ENCODE results near the gene GMEB1. TPM values are rescaled to one million over a fixed set of nuclear protein-coding genes. Genes with fewer than 3 reads are reported as not detected.

The GMEB1 gene
- total RNA-seq (11.6 TPM), polyA plus RNA-seq (6.5 TPM)
- long read RNA-seq, donor 1, full-length matches to known transcripts: 1 of 1 reads
- long read RNA-seq, donor 1, partial matches to known transcripts: 0 of 1 reads
- long read RNA-seq, donor 1, other reads (novel, unspliced or antisense): 0 of 1 reads
- long read RNA-seq, donor 2, full-length matches to known transcripts: 8 of 8 reads
- long read RNA-seq, donor 2, partial matches to known transcripts: 0 of 8 reads
- long read RNA-seq, donor 2, other reads (novel, unspliced or antisense): 0 of 8 reads
- long read RNA-seq, donor 3, full-length matches to known transcripts: 2 of 2 reads
- long read RNA-seq, donor 3, partial matches to known transcripts: 0 of 2 reads
- long read RNA-seq, donor 3, other reads (novel, unspliced or antisense): 0 of 2 reads
- long read RNA-seq, donor 4, full-length matches to known transcripts: 2 of 2 reads
- long read RNA-seq, donor 4, partial matches to known transcripts: 0 of 2 reads
- long read RNA-seq, donor 4, other reads (novel, unspliced or antisense): 0 of 2 reads
- long read RNA-seq, donor 5, full-length matches to known transcripts: 2 of 2 reads
- long read RNA-seq, donor 5, partial matches to known transcripts: 0 of 2 reads
- long read RNA-seq, donor 5, other reads (novel, unspliced or antisense): 0 of 2 reads
- long read RNA-seq, donor 6, full-length matches to known transcripts: 4 of 4 reads
- long read RNA-seq, donor 6, partial matches to known transcripts: 0 of 4 reads
- long read RNA-seq, donor 6, other reads (novel, unspliced or antisense): 0 of 4 reads
- long read RNA-seq, donor 7, full-length matches to known transcripts: 4 of 4 reads
- long read RNA-seq, donor 7, partial matches to known transcripts: 0 of 4 reads
- long read RNA-seq, donor 7, other reads (novel, unspliced or antisense): 0 of 4 reads
- long read RNA-seq, donor 8: 0 reads
- long read RNA-seq, donor 9, full-length matches to known transcripts: 2 of 2 reads
- long read RNA-seq, donor 9, partial matches to known transcripts: 0 of 2 reads
- long read RNA-seq, donor 9, other reads (novel, unspliced or antisense): 0 of 2 reads
- long read RNA-seq, donor 10, full-length matches to known transcripts: 2 of 2 reads
- long read RNA-seq, donor 10, partial matches to known transcripts: 0 of 2 reads
- long read RNA-seq, donor 10, other reads (novel, unspliced or antisense): 0 of 2 reads

GRCh38 chr1:28668191-28668955 is at the start of gene GMEB1:
Gene GMEB1 (plus strand): TSS chr1:28668784. CDS start chr1:28683613, 14,829 bp downstream.
- Histone ChIP-seq H3K4me1 (ENCODE audit: control insufficient read depth in 2 of 2, insufficient read depth in 2 of 2, low read length in 2 of 2) (peaks cover 7 to 18% of the 10 kb centered on the region in 2 donors), H3K27ac (ENCODE audit: low read depth in 1 of 2, low read length in 1 of 2) (peak within 1 kb of the TSS; percentile 99), H3K9me3 (ENCODE audit: control insufficient read depth in 2 of 2, insufficient read depth in 1 of 2, low read length in 1 of 2) (no peaks in the 10 kb centered on the region), H3K27me3 (ENCODE audit: control insufficient read depth in 2 of 2, insufficient read depth in 1 of 2, low read length in 1 of 2) (no peaks in the 10 kb centered on the region), H3K36me3 (ENCODE audit: control insufficient read depth in 2 of 2, insufficient read depth in 2 of 2, low read length in 1 of 2) (no peaks in the 10 kb centered on the region), H3K4me3 (ENCODE audit: low read length in 2 of 2) (peak within 1 kb of the TSS; percentile 84 to 100)
- WGBS: 3% methylated on average over 54 of the region's 57 CpGs
- peak; percentile 52 to 92 (median 78) for DNase-seq (ENCODE audit: low read depth in 6 of 9, low spot score in 9 of 9)

- no peaks in the 10 kb centered on the region for H3K27me3 ChIP-seq (ENCODE audit: control insufficient read depth in 2 of 2, insufficient read depth in 1 of 2, low read length in 1 of 2)
- H3K36me3 ChIP-seq (ENCODE audit: control insufficient read depth in 2 of 2, insufficient read depth in 2 of 2, low read length in 1 of 2): no peaks in the 10 kb centered on the region
- H3K4me3 ChIP-seq (ENCODE audit: low read length in 2 of 2): no peak overlapping the region
- H3K9me3 ChIP-seq (ENCODE audit: control insufficient read depth in 2 of 2, insufficient read depth in 1 of 2, low read length in 1 of 2): no peaks in the 10 kb centered on the region
- no peaks in the 10 kb centered on the region for H3K4me1 ChIP-seq (ENCODE audit: control insufficient read depth in 2 of 2, insufficient read depth in 2 of 2, low read length in 2 of 2)
- 96% methylated on average over 1 of the region's 1 CpG for WGBS
- DNase-seq (ENCODE audit: low read depth in 6 of 9, low spot score in 9 of 9): no peak
- H3K27ac ChIP-seq (ENCODE audit: low read depth in 1 of 2, low read length in 1 of 2): no peak overlapping the region
These were observed 36.9 kb upstream of the GMEB1 start for GRCh38 chr1:28631713-28632112.

GRCh38 chr1:28632560-28632959 is 36.0 kb upstream of the GMEB1 start:
- DNase-seq (ENCODE audit: low read depth in 6 of 9, low spot score in 9 of 9): no peak
- H3K27ac ChIP-seq (ENCODE audit: low read depth in 1 of 2, low read length in 1 of 2): no peak overlapping the region
- 97% methylated on average over 4 of the region's 4 CpGs for WGBS

GRCh38 chr1:28640766-28641165 is 27.8 kb upstream of the GMEB1 start:
- H3K4me1 ChIP-seq (ENCODE audit: control insufficient read depth in 2 of 2, insufficient read depth in 2 of 2, low read length in 2 of 2): peaks cover 4 to 21% of the 10 kb centered on the region in 2 donors
- H3K27ac ChIP-seq (ENCODE audit: low read depth in 1 of 2, low read length in 1 of 2): no peak overlapping the region
- peak in 6 of 9 donors; percentile 5 to 55 (median 22) for DNase-seq (ENCODE audit: low read depth in 6 of 9, low spot score in 9 of 9)
- no peak overlapping the region for H3K4me3 ChIP-seq (ENCODE audit: low read length in 2 of 2)
- H3K36me3 ChIP-seq (ENCODE audit: control insufficient read depth in 2 of 2, insufficient read depth in 2 of 2, low read length in 1 of 2): no peaks in the 10 kb centered on the region
- no peaks in the 10 kb centered on the region for H3K9me3 ChIP-seq (ENCODE audit: control insufficient read depth in 2 of 2, insufficient read depth in 1 of 2, low read length in 1 of 2)
- 94% methylated on average over 1 of the region's 1 CpG for WGBS
- no peaks in the 10 kb centered on the region for H3K27me3 ChIP-seq (ENCODE audit: control insufficient read depth in 2 of 2, insufficient read depth in 1 of 2, low read length in 1 of 2)

More at GRCh38 chr1:28632560-28632959, 36.0 kb upstream of the GMEB1 start:
- H3K9me3 ChIP-seq (ENCODE audit: control insufficient read depth in 2 of 2, insufficient read depth in 1 of 2, low read length in 1 of 2): no peaks in the 10 kb centered on the region
- no peak overlapping the region for H3K4me3 ChIP-seq (ENCODE audit: low read length in 2 of 2)
- H3K27me3 ChIP-seq (ENCODE audit: control insufficient read depth in 2 of 2, insufficient read depth in 1 of 2, low read length in 1 of 2): no peaks in the 10 kb centered on the region
- no peaks in the 10 kb centered on the region for H3K4me1 ChIP-seq (ENCODE audit: control insufficient read depth in 2 of 2, insufficient read depth in 2 of 2, low read length in 2 of 2)
- no peaks in the 10 kb centered on the region for H3K36me3 ChIP-seq (ENCODE audit: control insufficient read depth in 2 of 2, insufficient read depth in 2 of 2, low read length in 1 of 2)

GRCh38 chr1:28642056-28642846 is 26.3 kb upstream of the GMEB1 start:
- H3K27ac ChIP-seq (ENCODE audit: low read depth in 1 of 2, low read length in 1 of 2): peak overlapping the region; percentile 94 to 96
- WGBS: under 1% methylated on average over 26 of the region's 26 CpGs
- H3K4me1 ChIP-seq (ENCODE audit: control insufficient read depth in 2 of 2, insufficient read depth in 2 of 2, low read length in 2 of 2): peaks cover 4 to 23% of the 10 kb centered on the region in 2 donors
- no peaks in the 10 kb centered on the region for H3K9me3 ChIP-seq (ENCODE audit: control insufficient read depth in 2 of 2, insufficient read depth in 1 of 2, low read length in 1 of 2)
- peak in 5 of 9 donors; percentile 5 to 21 (median 16) for DNase-seq (ENCODE audit: low read depth in 6 of 9, low spot score in 9 of 9)
- H3K27me3 ChIP-seq (ENCODE audit: control insufficient read depth in 2 of 2, insufficient read depth in 1 of 2, low read length in 1 of 2): no peaks in the 10 kb centered on the region
- peak overlapping the region; percentile 70 to 88 for H3K4me3 ChIP-seq (ENCODE audit: low read length in 2 of 2)
- no peaks in the 10 kb centered on the region for H3K36me3 ChIP-seq (ENCODE audit: control insufficient read depth in 2 of 2, insufficient read depth in 2 of 2, low read length in 1 of 2)

- no peaks in the 10 kb centered on the region for H3K36me3 ChIP-seq (ENCODE audit: control insufficient read depth in 2 of 2, insufficient read depth in 2 of 2, low read length in 1 of 2)
- H3K4me1 ChIP-seq (ENCODE audit: control insufficient read depth in 2 of 2, insufficient read depth in 2 of 2, low read length in 2 of 2): peaks cover 4 to 31% of the 10 kb centered on the region in 2 donors
- DNase-seq (ENCODE audit: low read depth in 6 of 9, low spot score in 9 of 9): peak; percentile 91 to 98 (median 97)
- H3K4me3 ChIP-seq (ENCODE audit: low read length in 2 of 2): peak within 1 kb of the TSS; percentile 70 to 88
- no peaks in the 10 kb centered on the region for H3K9me3 ChIP-seq (ENCODE audit: control insufficient read depth in 2 of 2, insufficient read depth in 1 of 2, low read length in 1 of 2)
- under 1% methylated on average over 49 of the region's 49 CpGs for WGBS
- peak within 1 kb of the TSS; percentile 96 to 97 for H3K27ac ChIP-seq (ENCODE audit: low read depth in 1 of 2, low read length in 1 of 2)
- no peaks in the 10 kb centered on the region for H3K27me3 ChIP-seq (ENCODE audit: control insufficient read depth in 2 of 2, insufficient read depth in 1 of 2, low read length in 1 of 2)
These were observed 25.5 kb upstream of the GMEB1 start, which contains the start of gene TAF12 for GRCh38 chr1:28642847-28643635. Gene TAF12 (minus strand): TSS chr1:28643067. CDS start chr1:28622081, 20,986 bp downstream.

GRCh38 chr1:28644494-28644893 is 24.1 kb upstream of the GMEB1 start:
- Histone ChIP-seq H3K27me3 (ENCODE audit: control insufficient read depth in 2 of 2, insufficient read depth in 1 of 2, low read length in 1 of 2) (no peaks in the 10 kb centered on the region), H3K36me3 (ENCODE audit: control insufficient read depth in 2 of 2, insufficient read depth in 2 of 2, low read length in 1 of 2) (no peaks in the 10 kb centered on the region), H3K27ac (ENCODE audit: low read depth in 1 of 2, low read length in 1 of 2) (no peak overlapping the region), H3K4me1 (ENCODE audit: control insufficient read depth in 2 of 2, insufficient read depth in 2 of 2, low read length in 2 of 2) (peaks cover 4 to 41% of the 10 kb centered on the region in 2 donors), H3K4me3 (ENCODE audit: low read length in 2 of 2) (no peak overlapping the region), H3K9me3 (ENCODE audit: control insufficient read depth in 2 of 2, insufficient read depth in 1 of 2, low read length in 1 of 2) (no peaks in the 10 kb centered on the region)
- WGBS: 81% methylated on average over 3 of the region's 3 CpGs
- no peak for DNase-seq (ENCODE audit: low read depth in 6 of 9, low spot score in 9 of 9)
